ENCODE measurements around the gene SFXN3. TPM values are rescaled to one million over a fixed set of nuclear protein-coding genes. Genes with fewer than 3 reads are reported as not detected.
A peak's percentile ranks its signal among the peaks of the same experiment; 100 is the strongest.

The SFXN3 gene
- total and polyA plus RNA-seq, 10 of the 15 experiments (the other 5 are each of a cell fraction or from before 2014, with no cell fraction given): 0.05 to 11.3 (median 1.2) TPM

GRCh38 chr10:101066146-101066895 lies 35.3 kb downstream of the SFXN3 start:
- FAIRE-seq (no peak), ATAC-seq (peak; percentile 65), DNase-seq (ENCODE audit: low read depth, low spot score) (no peak)
- no peak overlapping the region for H3K9ac ChIP-seq (ENCODE audit: control insufficient read depth, insufficient read depth, low read length)
- CTCF ChIA-PET: interaction anchor here (1.8 to 23.4 kb wide), 5 partner anchors 16 to 75 kb away, joined by 6 to 885 read pairs (median 18); partner anchors contain the start of gene KAZALD1
- SMC1A ChIA-PET (ENCODE audit: uncharacterized antibody, unreplicated experiment): interaction anchor here (0.7 to 4.3 kb wide), 7 partner anchors 8 to 76 kb away, joined by 3 to 36 read pairs (median 5); partner anchors contain the start of genes PDZD7 and SFXN3
- POLR2A ChIA-PET: interaction anchor here (0.9 to 1.0 kb wide), 2 partner anchors 9 to 35 kb away, joined by 3 to 4 read pairs; no protein-coding TSS in a partner anchor
- H3K79me2 ChIP-seq (ENCODE audit: control insufficient read depth, insufficient read depth, low read length): peaks cover 5% of the 10 kb centered on the region
- 15% methylated on average over 48 of the region's 49 CpGs for WGBS (ENCODE audit: insufficient coverage, insufficient replicate concordance, low lambda C conversion rate, missing lambda C conversion rate)
- peaks cover 2 to 3% of the 10 kb centered on the region in 2 experiments; a peak in 1 of 4 replicates for H3K27me3 ChIP-seq (replicated peaks in 1 of 2; ENCODE audit: control insufficient read depth in 2 of 2, insufficient read depth in 2 of 2, low read length in 1 of 2)
- H3K4me1 ChIP-seq (ENCODE audit: control insufficient read depth, insufficient read depth, low read length): peaks cover 42% of the 10 kb centered on the region
- H3K4me2 ChIP-seq (ENCODE audit: control insufficient read depth, insufficient read depth): peak overlapping the region; percentile 94
- in situ Hi-C loops (cut with MboI): no loop called here
- no peaks in the 10 kb centered on the region for H3K9me3 ChIP-seq (replicated peaks; ENCODE audit: control insufficient read depth, insufficient read depth, low read length)
- peak overlapping the region; percentile 55 for H2AFZ ChIP-seq (ENCODE audit: control insufficient read depth, low read depth, low read length)
- H3K4me3 ChIP-seq: peak overlapping the region; percentile 87
- RAD21 ChIA-PET (ENCODE audit: unreplicated experiment): interaction anchor here (0.8 to 6.1 kb wide), 8 partner anchors 8 to 34 kb away, joined by 3 to 70 read pairs (median 6); no protein-coding TSS in a partner anchor
- BruUV-seq (replicated peaks): no TSS peak
- H4K20me1 ChIP-seq (ENCODE audit: control insufficient read depth, insufficient read depth): no peaks in the 10 kb centered on the region
- intact Hi-C loops (cut with micrococcal nuclease; ENCODE audit: unreplicated experiment): loop anchor here (5.0 kb wide), 1 partner anchor 34 kb away; the partner anchor contains the start of genes PDZD7 and SFXN3
- H3K27ac ChIP-seq (ENCODE audit: control insufficient read depth, insufficient read depth): no peak overlapping the region
- H3K36me3 ChIP-seq (ENCODE audit: control insufficient read depth in 2 of 2, insufficient read depth in 2 of 2, low read length in 1 of 2): no peaks in the 10 kb centered on the region
- TF ChIP-seq ZBTB11 (CRISPR knock-in tag; IDR thresholded peaks at IDR 0.05) (no peak), CEBPZ (IDR thresholded peaks at IDR 0.05; ENCODE audit: low read depth, low read length) (no peak), NBN (IDR thresholded peaks at IDR 0.05) (0 out of 2 replicates have a peak, but pooled peaks have one; percentile 35), MTA3 (IDR thresholded peaks at IDR 0.05; ENCODE audit: borderline replicate concordance, low read length) (no peak), E2F4 (IDR thresholded peaks at IDR 0.05; ENCODE audit: low read depth, low read length) (no peak), DPF2 (IDR thresholded peaks at IDR 0.05) (no peak), TCF3 (IDR thresholded peaks at IDR 0.05; ENCODE audit: borderline replicate concordance, insufficient read depth, low read depth, low read length) (0 out of 2 replicates have a peak, but pooled peaks have one; percentile 32), EED (IDR thresholded peaks at IDR 0.05; ENCODE audit: low read depth) (no peak), IKZF1 (conservative IDR thresholded peaks at IDR 0.05) (peak; percentile 29; the same call in 1 of the 2 replicates), FOXM1 (IDR thresholded peaks at IDR 0.05; ENCODE audit: low read depth, low read length) (no peak), EGR1 (IDR thresholded peaks at IDR 0.05; ENCODE audit: borderline replicate concordance in 1 of 2, low read depth in 2 of 2, low read length in 2 of 2) (peak in 1 of 2 experiments; percentile 51; a peak in 1 of 3 replicates)
- TF ChIP-seq, protein P1, sequence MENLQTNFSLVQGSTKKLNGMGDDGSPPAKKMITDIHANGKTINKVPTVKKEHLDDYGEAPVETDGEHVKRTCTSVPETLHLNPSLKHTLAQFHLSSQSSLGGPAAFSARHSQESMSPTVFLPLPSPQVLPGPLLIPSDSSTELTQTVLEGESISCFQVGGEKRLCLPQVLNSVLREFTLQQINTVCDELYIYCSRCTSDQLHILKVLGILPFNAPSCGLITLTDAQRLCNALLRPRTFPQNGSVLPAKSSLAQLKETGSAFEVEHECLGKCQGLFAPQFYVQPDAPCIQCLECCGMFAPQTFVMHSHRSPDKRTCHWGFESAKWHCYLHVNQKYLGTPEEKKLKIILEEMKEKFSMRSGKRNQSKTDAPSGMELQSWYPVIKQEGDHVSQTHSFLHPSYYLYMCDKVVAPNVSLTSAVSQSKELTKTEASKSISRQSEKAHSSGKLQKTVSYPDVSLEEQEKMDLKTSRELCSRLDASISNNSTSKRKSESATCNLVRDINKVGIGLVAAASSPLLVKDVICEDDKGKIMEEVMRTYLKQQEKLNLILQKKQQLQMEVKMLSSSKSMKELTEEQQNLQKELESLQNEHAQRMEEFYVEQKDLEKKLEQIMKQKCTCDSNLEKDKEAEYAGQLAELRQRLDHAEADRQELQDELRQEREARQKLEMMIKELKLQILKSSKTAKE (IDR thresholded peaks at IDR 0.05; ENCODE audit: low read depth, poor library complexity, severe bottlenecking): no peak
